Measurements from ENCODE around the gene RNASE7.

The RNASE7 gene

DNA sequence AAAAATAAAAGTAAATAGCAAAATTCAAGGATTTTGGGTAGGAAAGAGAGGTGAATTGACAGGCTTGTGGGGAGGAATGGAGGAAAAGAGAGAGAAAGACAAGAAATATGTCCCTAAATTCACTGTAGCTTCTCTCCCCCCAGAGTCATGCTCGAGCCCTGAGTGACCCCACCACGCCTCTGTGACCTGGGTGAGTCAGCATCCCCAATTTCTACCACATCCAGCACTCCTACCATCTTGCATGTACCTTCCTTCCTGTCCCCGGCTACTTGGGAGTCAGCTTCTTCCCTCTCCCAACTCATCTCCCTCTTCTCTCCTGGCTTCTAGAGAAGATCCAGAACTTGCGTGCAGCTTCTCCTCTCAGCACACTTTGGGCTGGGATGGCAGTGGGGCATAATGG is 46.5 kb downstream of the RNASE7 start:
- TF ChIP-seq, protein P1, sequence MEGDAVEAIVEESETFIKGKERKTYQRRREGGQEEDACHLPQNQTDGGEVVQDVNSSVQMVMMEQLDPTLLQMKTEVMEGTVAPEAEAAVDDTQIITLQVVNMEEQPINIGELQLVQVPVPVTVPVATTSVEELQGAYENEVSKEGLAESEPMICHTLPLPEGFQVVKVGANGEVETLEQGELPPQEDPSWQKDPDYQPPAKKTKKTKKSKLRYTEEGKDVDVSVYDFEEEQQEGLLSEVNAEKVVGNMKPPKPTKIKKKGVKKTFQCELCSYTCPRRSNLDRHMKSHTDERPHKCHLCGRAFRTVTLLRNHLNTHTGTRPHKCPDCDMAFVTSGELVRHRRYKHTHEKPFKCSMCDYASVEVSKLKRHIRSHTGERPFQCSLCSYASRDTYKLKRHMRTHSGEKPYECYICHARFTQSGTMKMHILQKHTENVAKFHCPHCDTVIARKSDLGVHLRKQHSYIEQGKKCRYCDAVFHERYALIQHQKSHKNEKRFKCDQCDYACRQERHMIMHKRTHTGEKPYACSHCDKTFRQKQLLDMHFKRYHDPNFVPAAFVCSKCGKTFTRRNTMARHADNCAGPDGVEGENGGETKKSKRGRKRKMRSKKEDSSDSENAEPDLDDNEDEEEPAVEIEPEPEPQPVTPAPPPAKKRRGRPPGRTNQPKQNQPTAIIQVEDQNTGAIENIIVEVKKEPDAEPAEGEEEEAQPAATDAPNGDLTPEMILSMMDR (conservative IDR thresholded peaks at IDR 0.05; ENCODE audit: low read length), result no peak
- no peak overlapping the region for H3K4me3 ChIP-seq (ENCODE audit: low read length)
- DNase-seq (ENCODE audit: low read depth), result no peak

DNA sequence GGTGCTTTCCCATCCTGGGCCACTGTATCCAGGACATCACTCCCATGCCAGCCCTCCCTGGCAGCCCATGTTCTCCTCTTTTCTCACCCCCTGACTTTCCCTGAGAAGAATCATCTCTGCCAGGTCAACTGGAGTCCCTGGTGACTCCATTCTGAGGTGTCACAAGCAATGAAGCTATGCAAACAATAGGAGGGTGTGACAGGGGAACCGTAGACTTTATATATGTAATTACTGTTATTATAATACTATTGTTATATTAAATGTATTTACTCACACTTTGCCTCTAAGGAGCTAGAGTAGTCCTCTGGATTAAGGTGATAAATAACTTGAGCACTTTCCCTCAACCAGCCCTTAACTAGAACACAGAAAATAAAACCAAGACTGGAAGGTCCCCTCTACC is 47.1 kb downstream of the RNASE7 start:
- DNase-seq (ENCODE audit: low read depth), result no peak
- TF ChIP-seq, protein P1 (conservative IDR thresholded peaks at IDR 0.05; ENCODE audit: low read length), result no peak
- no peak overlapping the region for H3K4me3 ChIP-seq (ENCODE audit: low read length)

DNA sequence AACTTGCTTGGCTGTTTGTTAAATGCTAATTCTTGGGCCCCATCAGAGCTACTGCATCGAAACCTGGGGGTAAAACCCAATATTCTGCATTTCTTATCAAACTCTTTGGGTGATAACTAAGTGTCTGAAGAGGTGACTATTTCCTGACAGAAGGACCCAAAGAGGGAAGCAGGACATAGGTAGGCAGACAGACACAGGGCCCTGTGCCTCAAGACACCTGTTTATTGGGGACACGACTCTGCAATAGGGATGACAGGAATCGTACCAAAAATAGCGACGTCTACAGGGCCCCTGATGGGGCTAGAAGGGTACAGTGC is 47.7 kb downstream of the RNASE7 start:
- TF ChIP-seq, protein P1 (conservative IDR thresholded peaks at IDR 0.05; ENCODE audit: low read length), result no peak
- H3K4me3 ChIP-seq (ENCODE audit: low read length), result no peak overlapping the region
- no peak for DNase-seq (ENCODE audit: low read depth)

DNA sequence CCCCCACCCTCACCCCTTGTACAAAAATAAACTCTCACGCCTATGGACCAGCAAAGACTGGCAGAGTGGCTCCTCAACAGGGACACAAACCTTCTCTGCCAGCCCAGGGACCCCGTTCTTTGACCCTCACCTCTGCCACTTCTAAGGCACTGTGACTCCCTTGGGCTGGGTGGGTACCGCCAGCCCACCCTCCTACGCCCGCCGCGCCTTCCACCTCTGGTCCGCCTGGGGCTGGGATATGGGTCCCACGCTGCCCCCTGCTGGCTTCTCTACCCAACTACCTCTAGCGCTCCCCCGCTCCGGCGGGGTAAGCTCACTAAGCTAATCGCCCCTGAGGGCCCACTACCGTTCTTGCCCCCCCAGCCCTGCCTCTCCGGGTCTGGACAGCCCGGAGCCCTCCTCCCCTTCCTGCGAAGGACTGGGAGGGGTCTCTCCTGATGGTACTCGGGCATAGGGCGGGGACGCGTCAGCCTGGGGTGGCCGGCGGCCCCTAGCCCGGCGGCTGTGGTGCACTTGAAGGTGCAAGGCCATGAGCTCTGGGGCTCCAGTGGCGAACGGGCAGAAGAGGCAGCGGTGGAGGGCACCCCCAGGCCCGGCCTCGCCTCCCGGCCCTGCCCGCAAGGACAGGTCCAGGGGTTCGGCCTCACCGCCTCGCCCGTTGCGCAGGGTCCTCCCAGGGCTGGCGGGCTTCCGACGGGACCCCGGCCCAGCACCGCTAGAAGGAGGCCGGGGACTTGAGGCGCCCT is 48.2 kb downstream of the RNASE7 start:
- DNase-seq (ENCODE audit: low read depth), result no peak
- TF ChIP-seq, protein P1 (conservative IDR thresholded peaks at IDR 0.05; ENCODE audit: low read length), result peak; percentile 47
- no peak overlapping the region for H3K4me3 ChIP-seq (ENCODE audit: low read length)

DNA sequence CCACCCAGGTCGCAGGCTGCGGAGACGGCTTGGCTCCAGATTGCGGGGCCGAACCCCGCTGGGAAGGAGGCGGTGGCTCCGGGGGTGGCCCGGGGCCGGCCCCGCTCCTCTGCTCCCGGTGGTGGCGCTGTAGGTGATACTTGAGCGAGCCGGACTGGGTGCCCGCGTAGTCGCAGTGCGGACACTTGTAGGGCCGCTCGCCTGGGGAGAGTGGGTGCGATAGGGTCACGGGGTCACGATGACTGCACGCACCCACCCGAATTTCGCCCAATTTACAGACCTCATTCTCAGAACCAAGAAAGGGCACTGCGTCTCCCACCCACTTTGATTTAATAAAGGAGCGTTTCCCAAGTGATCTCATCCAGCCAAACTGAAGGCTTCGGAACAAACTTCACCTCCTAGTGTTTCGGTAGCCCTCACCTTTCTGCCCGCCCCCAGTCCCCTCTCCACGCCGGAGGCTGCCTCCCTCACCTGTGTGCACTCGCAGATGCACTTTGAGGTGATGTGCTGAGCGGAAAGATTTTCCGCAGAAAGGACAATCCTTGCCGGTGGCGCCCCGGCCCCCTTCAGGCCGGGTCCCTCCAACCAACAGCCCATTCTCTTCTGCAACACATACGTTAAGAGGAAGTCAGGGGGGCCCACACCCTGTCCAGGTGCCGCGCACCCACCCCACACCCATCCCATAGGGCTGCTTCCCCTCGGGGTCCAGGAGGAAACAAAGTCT is 48.9 kb downstream of the RNASE7 start:
- TF ChIP-seq, protein P1 (conservative IDR thresholded peaks at IDR 0.05; ENCODE audit: low read length), result no peak
- no peak for DNase-seq (ENCODE audit: low read depth)
- no peak overlapping the region for H3K4me3 ChIP-seq (ENCODE audit: low read length)

DNA sequence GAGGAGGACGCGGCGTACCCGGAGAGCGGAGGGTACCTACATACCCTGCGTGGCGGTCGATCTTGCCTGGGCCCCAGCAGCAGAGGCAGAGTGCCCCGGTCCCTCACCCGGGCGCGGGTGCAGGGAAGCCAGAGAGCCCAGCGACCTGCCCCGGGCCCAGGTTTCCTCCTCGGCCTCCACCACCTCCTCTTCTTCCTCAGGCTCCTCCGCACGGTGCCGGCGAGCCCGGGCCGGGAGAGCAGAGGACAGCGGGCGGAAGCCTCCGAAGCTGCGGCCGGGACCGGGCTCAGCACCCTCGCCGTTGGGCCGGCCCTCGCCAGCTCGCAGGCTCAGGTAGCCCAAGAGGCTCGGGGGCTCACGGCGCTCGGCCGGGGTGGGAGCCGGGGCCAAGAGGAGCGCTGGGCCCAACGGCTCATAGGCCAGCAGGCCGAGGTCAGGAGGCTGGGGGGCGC is 49.7 kb downstream of the RNASE7 start:
- H3K4me3 ChIP-seq (ENCODE audit: low read length), result no peak overlapping the region
- no peak for DNase-seq (ENCODE audit: low read depth)

More for the DNA sequence above, 49.7 kb downstream of the RNASE7 start:
- TF ChIP-seq, protein P1 (conservative IDR thresholded peaks at IDR 0.05; ENCODE audit: low read length), result no peak

Measured in AG10803 (cell line).